ENCODE data around the gene FNDC7. TPM values are rescaled to one million over a fixed set of nuclear protein-coding genes. Genes with fewer than 3 reads are reported as not detected.

Gene FNDC7
- total and polyA plus RNA-seq, 10 of the 15 experiments (the other 5 are each of a cell fraction or from before 2014, with no cell fraction given): not detected

GRCh38 chr1:108691942-108692723 is 20.6 kb upstream of the FNDC7 start, which contains the start of gene PRPF38B (continued):
- TF ChIP-seq ZBTB11 (CRISPR knock-in tag; IDR thresholded peaks at IDR 0.05): no peak
- no peak for TF ChIP-seq EZH2 (IDR thresholded peaks at IDR 0.05; ENCODE audit: borderline replicate concordance, control insufficient read depth, low read depth, low read length)
- TF ChIP-seq CBFB (IDR thresholded peaks at IDR 0.05; ENCODE audit: low read depth): peak; percentile 80; the same call in 1 of the 2 replicates
- TF ChIP-seq IRF4 (IDR thresholded peaks at IDR 0.05; ENCODE audit: low read depth, low read length): no peak
- no peak for TF ChIP-seq KLF5 (IDR thresholded peaks at IDR 0.05; ENCODE audit: partially characterized antibody)
- TF ChIP-seq HDAC2 (IDR thresholded peaks at IDR 0.05): no peak
- TF ChIP-seq SIX5 (IDR thresholded peaks at IDR 0.05; ENCODE audit: low read depth, low read length, severe bottlenecking): peak; percentile 29
- peak; percentile 75 for TF ChIP-seq IKZF1 (conservative IDR thresholded peaks at IDR 0.05)
- TF ChIP-seq USF2 (IDR thresholded peaks at IDR 0.05; ENCODE audit: borderline replicate concordance, low read depth, low read length): no peak
- no peak; the same call in 1 of the 2 replicates for TF ChIP-seq CHD1 (IDR thresholded peaks at IDR 0.05; ENCODE audit: low read depth, low read length)
- TF ChIP-seq E2F4 (IDR thresholded peaks at IDR 0.05; ENCODE audit: low read depth, low read length): no peak
- no peak for TF ChIP-seq ZNF622 (IDR thresholded peaks at IDR 0.05)
- no peak for TF ChIP-seq CEBPB (IDR thresholded peaks at IDR 0.05; ENCODE audit: borderline replicate concordance in 1 of 2, low read depth in 2 of 2, low read length in 2 of 2)
- TF ChIP-seq ZNF384 (IDR thresholded peaks at IDR 0.05; ENCODE audit: borderline replicate concordance, low read depth, low read length): no peak
- peak; percentile 97 for TF ChIP-seq POLR2AphosphoS2 (IDR thresholded peaks at IDR 0.05; ENCODE audit: low read depth, low read length)
- TF ChIP-seq CBX5 (IDR thresholded peaks at IDR 0.05; ENCODE audit: low read depth): no peak
- TF ChIP-seq MYB (IDR thresholded peaks at IDR 0.05; ENCODE audit: borderline replicate concordance, low read depth, low read length): no peak
- TF ChIP-seq ZBTB40 (IDR thresholded peaks at IDR 0.05; ENCODE audit: borderline replicate concordance): peak; percentile 85
- no peak for TF ChIP-seq SRF (IDR thresholded peaks at IDR 0.05; ENCODE audit: low read depth in 2 of 2, low read length in 2 of 2)
- peak; percentile 54; the same call in 1 of the 2 replicates for TF ChIP-seq NFYB (IDR thresholded peaks at IDR 0.05; ENCODE audit: insufficient read depth, low read depth, low read length)
